Left lobe of liver (tissue), 2 donors: ENCODE results near the gene FAM234A. TPM values are rescaled to one million over a fixed set of nuclear protein-coding genes. Genes with fewer than 3 reads are reported as not detected.
A peak's percentile ranks its signal among the peaks of the same experiment; 100 is the strongest.
"Not testable (repeated sequence)": the region's sequence is repeated elsewhere in the genome, so short reads cannot be mapped to it uniquely, and the experiment has no call there.

ENCODE experiments used
- ATAC-seq: fragments of 200-7000 bp; cut with Tn5 transposase; one replicate; pipeline ENCODE4 v1.9.1; 2020; ENCODE audit warnings: mild to moderate bottlenecking, moderate library complexity
- DNase-seq: peaks from one replicate; pipeline ENCODE4 v3.0.0-alpha.2; 2020; ENCODE audit warnings: low spot score
- total RNA-seq: library from RNA; stranded (reverse); gene quantifications from one replicate; pipeline ENCODE4 v1.2.1, GENCODE V29; 2021
- donor health status: DM: no; HTN: no; CAD: no; lungs with moderate emphysema.
- donor health status: DM: no; HTN: yes; CAD: no.

The FAM234A gene
- total RNA-seq, 1 donor from 2014 or later = 35.8 TPM

- peak; percentile 44 for DNase-seq
- no peak for ATAC-seq
These were observed 29.3 kb downstream of the FAM234A start for GRCh38 chr16:263944-264343.

- DNase-seq (no peak), ATAC-seq (no peak)
These were observed 29.9 kb downstream of the FAM234A start for GRCh38 chr16:264440-264951.

- no peak for DNase-seq
- no peak for ATAC-seq
These were observed 30.4 kb downstream of the FAM234A start for GRCh38 chr16:265002-265529.

- ATAC-seq = no peak
These were observed 31.1 kb downstream of the FAM234A start for GRCh38 chr16:265711-266110.

GRCh38 chr16:266258-267164 is 31.9 kb downstream of the FAM234A start:
- DNase-seq (no peak), ATAC-seq (peak; percentile 20)

More at GRCh38 chr16:265711-266110, 31.1 kb downstream of the FAM234A start:
- no peak for DNase-seq

- not testable (repeated sequence) for DNase-seq, ATAC-seq
These were observed 32.9 kb downstream of the FAM234A start for GRCh38 chr16:267562-267961.

GRCh38 chr16:268141-269053 is 33.8 kb downstream of the FAM234A start:
- ATAC-seq (no peak), DNase-seq (no peak)

GRCh38 chr16:269061-269796 is 34.6 kb downstream of the FAM234A start:
- no peak for ATAC-seq
- DNase-seq = no peak

GRCh38 chr16:270381-271255 is 36.0 kb downstream of the FAM234A start:
- no peak for ATAC-seq

GRCh38 chr16:272633-273546 is 38.3 kb downstream of the FAM234A start:
- ATAC-seq = no peak
- no peak for DNase-seq

More at GRCh38 chr16:270381-271255, 36.0 kb downstream of the FAM234A start:
- no peak for DNase-seq

GRCh38 chr16:273547-274421 is 39.2 kb downstream of the FAM234A start:
- DNase-seq = no peak

GRCh38 chr16:275041-275641 is 40.5 kb downstream of the FAM234A start:
- peak; percentile 8 for ATAC-seq
- no peak for DNase-seq

More at GRCh38 chr16:273547-274421, 39.2 kb downstream of the FAM234A start:
- peak; percentile 12 for ATAC-seq

GRCh38 chr16:275786-276232 is 41.2 kb downstream of the FAM234A start, which contains the start of gene RGS11:
TSS of gene RGS11 (minus strand) at chr16:275944. CDS start at chr16:275911, 33 bp downstream.
- DNase-seq (no peak), ATAC-seq (no peak)

GRCh38 chr16:276426-277077 is 41.9 kb downstream of the FAM234A start:
- peak; percentile 9 for ATAC-seq
- DNase-seq = no peak

GRCh38 chr16:278863-279366 is 44.3 kb downstream of the FAM234A start:
- ATAC-seq (no peak), DNase-seq (no peak)

GRCh38 chr16:279531-279930 is 44.9 kb downstream of the FAM234A start:
- ATAC-seq (no peak), DNase-seq (no peak)
